Type B pancreatic cell (in vitro differentiated cells): Measurements from ENCODE around the gene WDR70. TPM values are rescaled to one million over a fixed set of nuclear protein-coding genes. Genes with fewer than 3 reads are reported as not detected.

Experiments
- DNase-seq: peaks from one replicate; pipeline ENCODE4 v3.0.0; 2021; ENCODE audit warnings: mixed read lengths; ENCODE audit not compliant: unreplicated experiment; ENCODE audit errors: extremely low spot score
- H3K27ac Mint-ChIP-seq: 2 replicates; pipeline ENCODE4 v1.8.0; 2021; ENCODE audit warnings: mild to moderate bottlenecking, mixed read lengths
- H3K27me3 Mint-ChIP-seq: 2 replicates; pipeline ENCODE4 v1.8.0; 2021; ENCODE audit warnings: mixed read lengths
- H3K36me3 Mint-ChIP-seq: 2 replicates; pipeline ENCODE4 v1.8.0; 2021; ENCODE audit warnings: mixed read lengths
- H3K4me1 Mint-ChIP-seq: one replicate; pipeline ENCODE4 v1.8.0; 2021; ENCODE audit warnings: mixed read lengths; ENCODE audit not compliant: unreplicated experiment
- H3K4me3 Mint-ChIP-seq: 2 replicates; pipeline ENCODE4 v1.8.0; 2021; ENCODE audit warnings: mild to moderate bottlenecking, mixed read lengths
- H3K9me3 Mint-ChIP-seq: 2 replicates; pipeline ENCODE4 v1.8.0; 2021; ENCODE audit warnings: mixed read lengths
- total RNA-seq: library from RNA; stranded (reverse); gene quantifications from 2 replicates; pipeline ENCODE4 v1.2.1, GENCODE V29; 2021; ENCODE audit warnings: low replicate concordance
- TF ChIP-seq, protein P1 (sequence below): fragments of 200-600 bp; sonication (generic); conservative IDR thresholded peaks from 2 replicates; pipeline ENCODE4 v1.5.0; 2021; ENCODE audit warnings: antibody characterized with exemption, mild to moderate bottlenecking

Gene WDR70
- total RNA-seq, 1 donor from 2014 or later = 50.2 TPM

- Mint-ChIP-seq H3K36me3 (no peaks in the 10 kb centered on the region), H3K27ac (no peak overlapping the region), H3K27me3 (no peaks in the 10 kb centered on the region), H3K9me3 (no peaks in the 10 kb centered on the region), H3K4me1 (no peaks in the 10 kb centered on the region), H3K4me3 (no peak overlapping the region)
- TF ChIP-seq, protein P1, sequence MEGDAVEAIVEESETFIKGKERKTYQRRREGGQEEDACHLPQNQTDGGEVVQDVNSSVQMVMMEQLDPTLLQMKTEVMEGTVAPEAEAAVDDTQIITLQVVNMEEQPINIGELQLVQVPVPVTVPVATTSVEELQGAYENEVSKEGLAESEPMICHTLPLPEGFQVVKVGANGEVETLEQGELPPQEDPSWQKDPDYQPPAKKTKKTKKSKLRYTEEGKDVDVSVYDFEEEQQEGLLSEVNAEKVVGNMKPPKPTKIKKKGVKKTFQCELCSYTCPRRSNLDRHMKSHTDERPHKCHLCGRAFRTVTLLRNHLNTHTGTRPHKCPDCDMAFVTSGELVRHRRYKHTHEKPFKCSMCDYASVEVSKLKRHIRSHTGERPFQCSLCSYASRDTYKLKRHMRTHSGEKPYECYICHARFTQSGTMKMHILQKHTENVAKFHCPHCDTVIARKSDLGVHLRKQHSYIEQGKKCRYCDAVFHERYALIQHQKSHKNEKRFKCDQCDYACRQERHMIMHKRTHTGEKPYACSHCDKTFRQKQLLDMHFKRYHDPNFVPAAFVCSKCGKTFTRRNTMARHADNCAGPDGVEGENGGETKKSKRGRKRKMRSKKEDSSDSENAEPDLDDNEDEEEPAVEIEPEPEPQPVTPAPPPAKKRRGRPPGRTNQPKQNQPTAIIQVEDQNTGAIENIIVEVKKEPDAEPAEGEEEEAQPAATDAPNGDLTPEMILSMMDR = no peak
- DNase-seq = no peak
These were observed 188.4 kb downstream of the WDR70 start for GRCh38 chr5:37567566-37567965.

DNA sequence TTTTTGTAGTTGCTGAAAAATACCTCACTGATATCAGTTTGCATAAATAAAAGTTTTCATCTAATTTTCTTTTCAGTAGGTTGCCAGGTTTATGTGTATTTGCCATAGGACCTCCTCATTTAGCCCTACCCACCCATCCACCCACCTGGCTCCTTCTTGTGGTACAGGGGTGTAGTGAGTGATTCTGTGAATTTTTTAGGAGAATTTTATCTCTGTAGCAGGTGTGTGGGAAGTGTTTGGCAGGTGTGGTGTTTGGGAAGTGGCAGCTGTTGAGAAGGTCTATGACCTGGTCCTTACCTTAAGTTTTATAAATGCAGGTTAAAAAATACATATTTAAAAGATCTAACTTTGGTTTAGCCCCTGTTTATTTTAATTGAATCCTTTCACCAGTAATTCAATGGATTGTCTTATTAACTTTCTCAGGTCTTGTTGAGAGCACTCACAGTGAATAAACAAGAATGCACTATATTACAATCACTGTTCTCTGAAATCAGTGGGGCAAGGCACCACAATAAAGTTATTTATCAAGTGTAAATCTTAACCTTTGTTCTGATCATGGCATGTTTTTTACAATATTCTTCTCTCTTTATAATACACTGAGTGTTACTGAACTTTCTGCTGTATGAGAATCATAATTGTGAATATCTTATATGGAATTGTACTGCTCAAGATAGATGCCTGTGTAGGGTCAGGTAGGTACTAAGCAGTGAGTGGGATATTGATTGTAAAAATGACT, 189.1 kb downstream of the WDR70 start:
- no peak for DNase-seq

DNA sequence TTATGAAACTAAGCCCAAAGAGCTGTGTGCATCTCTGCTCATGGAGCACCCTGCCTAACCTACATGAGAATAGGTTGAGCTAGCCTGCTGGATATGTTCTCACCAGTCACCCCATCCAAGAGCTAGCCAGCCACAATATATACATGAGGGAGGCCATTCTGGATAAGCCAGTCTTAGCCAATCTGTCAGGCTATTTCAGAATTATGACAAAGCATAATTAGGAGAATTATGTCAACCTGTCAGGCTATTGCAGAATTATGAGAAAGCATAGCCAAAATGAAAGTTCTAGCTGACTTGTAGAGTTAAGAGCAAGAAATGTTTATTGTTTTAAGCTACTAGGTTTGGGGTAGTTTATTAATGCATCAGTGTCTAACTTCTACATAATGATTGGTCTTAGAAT, 189.8 kb downstream of the WDR70 start:
- Mint-ChIP-seq H3K9me3 (no peaks in the 10 kb centered on the region), H3K27me3 (no peaks in the 10 kb centered on the region), H3K36me3 (no peaks in the 10 kb centered on the region), H3K4me1 (no peaks in the 10 kb centered on the region), H3K27ac (no peak overlapping the region), H3K4me3 (no peak overlapping the region)
- no peak for DNase-seq
- TF ChIP-seq, protein P1 = no peak

More for the DNA sequence above, 189.1 kb downstream of the WDR70 start:
- TF ChIP-seq, protein P1 = no peak
- Mint-ChIP-seq H3K27ac (no peak overlapping the region), H3K4me1 (no peaks in the 10 kb centered on the region), H3K27me3 (no peaks in the 10 kb centered on the region), H3K4me3 (no peak overlapping the region), H3K36me3 (no peaks in the 10 kb centered on the region), H3K9me3 (no peaks in the 10 kb centered on the region)

DNA sequence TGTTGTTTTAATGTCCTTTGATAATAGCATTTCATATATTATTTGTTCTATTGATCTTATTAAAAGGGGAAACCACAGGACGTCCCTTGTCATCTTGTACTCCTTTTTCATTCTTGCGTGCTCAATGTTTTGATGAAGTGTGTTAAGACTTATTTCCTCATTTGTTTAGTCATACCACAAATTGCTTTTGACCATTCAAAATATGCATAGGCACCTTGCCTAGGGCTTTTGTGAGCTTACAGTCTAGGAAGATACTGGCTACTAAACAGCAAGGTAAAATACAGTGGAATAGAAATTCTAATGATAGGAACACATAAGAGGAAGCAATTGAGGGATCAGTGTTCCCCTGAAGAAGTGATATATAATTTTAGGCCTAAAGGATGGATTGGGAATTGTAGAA, 190.3 kb downstream of the WDR70 start:
- Mint-ChIP-seq H3K9me3 (peaks cover 2% of the 10 kb centered on the region), H3K4me3 (no peak overlapping the region), H3K36me3 (peaks cover 1% of the 10 kb centered on the region), H3K27me3 (no peaks in the 10 kb centered on the region), H3K27ac (no peak overlapping the region), H3K4me1 (no peaks in the 10 kb centered on the region)
- no peak for DNase-seq
- TF ChIP-seq, protein P1 = no peak

GRCh38 chr5:37570597-37570996, 191.5 kb downstream of the WDR70 start:
- Mint-ChIP-seq H3K27me3 (no peaks in the 10 kb centered on the region), H3K4me1 (no peaks in the 10 kb centered on the region), H3K36me3 (peaks cover 5% of the 10 kb centered on the region), H3K27ac (no peak overlapping the region), H3K9me3 (peaks cover 6% of the 10 kb centered on the region), H3K4me3 (no peak overlapping the region)
- no peak for DNase-seq
- TF ChIP-seq, protein P1 = no peak
